ACC112 (cell line): Measurements from ENCODE around the gene STEAP3.

Source experiments
- H2AFZ ChIP-seq: fragments of 200-600 bp; sonication (generic); one replicate; pipeline ENCODE4 v1.6.0; 2017; ENCODE audit warnings: antibody characterized with exemption, low read length; ENCODE audit not compliant: unreplicated experiment
- H3K27ac ChIP-seq: fragments of 200-600 bp; sonication (generic); 2 replicates; pipeline ENCODE4 v1.5.1; 2014; ENCODE audit warnings: low read depth, mild to moderate bottlenecking, antibody characterized with exemption, low read length, moderate library complexity
- H3K27me3 ChIP-seq: fragments of 200-600 bp; sonication (generic); 2 replicates; pipeline ENCODE4 v1.6.1; 2014; ENCODE audit warnings: mild to moderate bottlenecking, antibody characterized with exemption, low read length, moderate library complexity, mixed read lengths; ENCODE audit not compliant: insufficient read depth
- H3K36me3 ChIP-seq: fragments of 200-600 bp; sonication (generic); 2 replicates; pipeline ENCODE4 v1.6.1; 2016; ENCODE audit warnings: mild to moderate bottlenecking, antibody characterized with exemption, low read length, moderate library complexity, mixed read lengths; ENCODE audit not compliant: insufficient read depth
- H3K4me1 ChIP-seq: fragments of 200-600 bp; sonication (generic); one replicate; pipeline ENCODE4 v1.6.1; 2016; ENCODE audit warnings: low read length, mixed read lengths; ENCODE audit not compliant: insufficient read depth, unreplicated experiment, control insufficient read depth
- H3K4me3 ChIP-seq: fragments of 200-600 bp; sonication (generic); 2 replicates; pipeline ENCODE4 v1.5.1; 2014; ENCODE audit warnings: mild to moderate bottlenecking, low read depth, low read length
- H3K79me2 ChIP-seq: fragments of 200-600 bp; sonication (generic); one replicate; pipeline ENCODE4 v1.6.0; 2016; ENCODE audit warnings: low read length; ENCODE audit not compliant: control insufficient read depth, unreplicated experiment, insufficient read depth

Gene STEAP3

GRCh38 chr2:119240311-119241204 lies 16.9 kb downstream of the STEAP3 start:
- Histone ChIP-seq H3K27ac (no peak overlapping the region), H3K27me3 (no peaks in the 10 kb centered on the region), H3K4me3 (no peak overlapping the region), H2AFZ (no peak overlapping the region), H3K79me2 (peaks cover 3% of the 10 kb centered on the region), H3K36me3 (peaks cover 5% of the 10 kb centered on the region; the same call in 1 of the 2 replicates), H3K4me1 (peaks cover 11% of the 10 kb centered on the region)

- Histone ChIP-seq H3K4me1 (peaks cover 11% of the 10 kb centered on the region), H3K36me3 (peaks cover 11% of the 10 kb centered on the region), H3K27me3 (no peaks in the 10 kb centered on the region), H2AFZ (no peak overlapping the region), H3K79me2 (peaks cover 3% of the 10 kb centered on the region), H3K27ac (no peak overlapping the region), H3K4me3 (no peak overlapping the region)
Measured at GRCh38 chr2:119241205-119241532, 17.5 kb downstream of the STEAP3 start.

GRCh38 chr2:119242276-119243119 lies 18.9 kb downstream of the STEAP3 start:
- Histone ChIP-seq H3K27me3 (no peaks in the 10 kb centered on the region), H3K27ac (no peak overlapping the region), H3K4me3 (no peak overlapping the region), H3K79me2 (peaks cover 3% of the 10 kb centered on the region), H2AFZ (no peak overlapping the region), H3K4me1 (peaks cover 11% of the 10 kb centered on the region), H3K36me3 (peaks cover 11% of the 10 kb centered on the region)

- Histone ChIP-seq H3K79me2 (no peaks in the 10 kb centered on the region), H3K36me3 (peaks cover 11% of the 10 kb centered on the region), H3K27me3 (no peaks in the 10 kb centered on the region), H3K4me1 (peaks cover 22% of the 10 kb centered on the region), H3K4me3 (no peak overlapping the region), H2AFZ (no peak overlapping the region), H3K27ac (no peak overlapping the region)
Measured at GRCh38 chr2:119243621-119244020, 20.0 kb downstream of the STEAP3 start.

GRCh38 chr2:119245076-119245840 lies 21.6 kb downstream of the STEAP3 start:
- H3K4me1 ChIP-seq = peaks cover 29% of the 10 kb centered on the region
- H3K79me2 ChIP-seq = no peaks in the 10 kb centered on the region
- no peak overlapping the region for H2AFZ ChIP-seq
- no peak overlapping the region for H3K4me3 ChIP-seq
- H3K27me3 ChIP-seq = no peaks in the 10 kb centered on the region
- peaks cover 18% of the 10 kb centered on the region for H3K36me3 ChIP-seq
- no peak overlapping the region for H3K27ac ChIP-seq

GRCh38 chr2:119245841-119246230 lies 22.2 kb downstream of the STEAP3 start:
- H3K4me1 ChIP-seq = peaks cover 25% of the 10 kb centered on the region
- no peak overlapping the region for H2AFZ ChIP-seq
- H3K79me2 ChIP-seq = no peaks in the 10 kb centered on the region
- peaks cover 18% of the 10 kb centered on the region for H3K36me3 ChIP-seq
- no peak overlapping the region for H3K27ac ChIP-seq
- H3K27me3 ChIP-seq = no peaks in the 10 kb centered on the region
- no peak overlapping the region for H3K4me3 ChIP-seq

- Histone ChIP-seq H3K36me3 (peaks cover 18% of the 10 kb centered on the region), H3K79me2 (no peaks in the 10 kb centered on the region), H3K27me3 (no peaks in the 10 kb centered on the region), H2AFZ (no peak overlapping the region), H3K4me3 (no peak overlapping the region), H3K4me1 (peaks cover 31% of the 10 kb centered on the region), H3K27ac (no peak overlapping the region)
Measured at GRCh38 chr2:119246884-119247843, 23.5 kb downstream of the STEAP3 start.

GRCh38 chr2:119247844-119248271 lies 24.2 kb downstream of the STEAP3 start:
- peaks cover 18% of the 10 kb centered on the region for H3K36me3 ChIP-seq
- H3K4me1 ChIP-seq = peaks cover 36% of the 10 kb centered on the region
- no peak overlapping the region for H3K27ac ChIP-seq
- H3K4me3 ChIP-seq = no peak overlapping the region
- no peaks in the 10 kb centered on the region for H3K27me3 ChIP-seq
- no peaks in the 10 kb centered on the region for H3K79me2 ChIP-seq
- no peak overlapping the region for H2AFZ ChIP-seq

- Histone ChIP-seq H3K79me2 (no peaks in the 10 kb centered on the region), H3K36me3 (peaks cover 18% of the 10 kb centered on the region), H2AFZ (no peak overlapping the region)
Measured at GRCh38 chr2:119248311-119248710, 24.7 kb downstream of the STEAP3 start.

More at GRCh38 chr2:119248311-119248710, 24.7 kb downstream of the STEAP3 start:
- no peak overlapping the region for H3K27ac ChIP-seq
- H3K27me3 ChIP-seq = no peaks in the 10 kb centered on the region
- peaks cover 40% of the 10 kb centered on the region for H3K4me1 ChIP-seq
- no peak overlapping the region for H3K4me3 ChIP-seq
